ENCODE measurements around the gene MYL4. TPM values are rescaled to one million over a fixed set of nuclear protein-coding genes. Genes with fewer than 3 reads are reported as not detected.

Gene MYL4
- total and polyA plus RNA-seq, 2 donors (not counting 3 experiments of a cell fraction or from before 2014, with no cell fraction given): 2.0 to 2.1 TPM

DNA sequence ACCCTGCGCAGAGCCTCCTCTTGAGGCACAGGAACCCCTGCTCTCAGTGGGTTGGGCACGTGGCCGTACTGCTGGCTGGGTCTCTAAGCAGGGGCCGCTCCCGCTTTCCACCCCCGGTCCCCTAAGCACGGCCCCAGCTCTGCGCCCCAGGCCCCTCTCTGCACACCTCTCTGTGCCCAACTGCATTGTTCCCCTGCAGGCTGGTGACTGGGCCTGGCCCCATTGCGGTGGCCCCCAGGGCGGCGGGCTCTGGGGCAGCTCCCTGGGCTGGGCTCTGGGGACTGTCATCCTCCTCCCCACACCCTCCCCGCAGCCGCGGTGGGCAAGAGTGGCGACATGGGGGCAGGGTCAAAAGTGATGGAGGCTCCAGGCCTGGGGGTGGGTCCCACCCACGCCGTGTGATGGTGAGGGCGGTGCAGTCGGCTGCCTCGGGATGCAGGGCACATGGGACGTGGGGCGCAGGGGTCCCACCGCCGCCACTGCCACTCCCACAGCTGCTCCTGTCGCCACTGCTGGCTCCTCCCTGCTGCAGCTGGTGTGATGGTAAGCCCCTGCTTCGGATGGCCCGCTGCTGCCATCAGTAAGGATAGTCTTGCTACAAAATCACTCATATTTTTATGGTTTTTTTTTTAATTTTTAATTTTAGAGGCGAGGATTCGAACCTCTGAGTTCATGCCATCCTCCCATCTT is 29.3 kb downstream of the MYL4 start:
- POLR2A ChIA-PET: no interaction called here
- no TSS peak for BruUV-seq (replicated peaks)
- no peak overlapping the region for H3K4me3 ChIP-seq (replicated peaks in 1 of 3; ENCODE audit: insufficient read depth in 1 of 3, low read depth in 1 of 3, low read length in 3 of 3)
- H3K27me3 ChIP-seq (ENCODE audit: control insufficient read depth in 2 of 2, insufficient read depth in 2 of 2, low read length in 2 of 2): no peaks in the 10 kb centered on the region
- intact Hi-C loops (cut with micrococcal nuclease) (no loop called here), dilution Hi-C loops (cut with MboI; ENCODE audit: extremely low pct_ligation_motif_present, low sequenced_read_pairs) (no loop called here)
- DNase-seq (ENCODE audit: low read depth, low spot score) (no peak), FAIRE-seq (no peak)
- no peaks in the 10 kb centered on the region for H4K20me1 ChIP-seq (replicated peaks; ENCODE audit: control insufficient read depth, extremely low read depth, insufficient read depth, low read length)
- H3K27ac ChIP-seq (ENCODE audit: insufficient read depth, low read depth, low read length): peak overlapping the region; percentile 100
- peaks cover 24% of the 10 kb centered on the region for H3K4me1 ChIP-seq (ENCODE audit: control insufficient read depth, extremely low read depth, insufficient read depth, low read length)
- H3K9me1 ChIP-seq (replicated peaks; ENCODE audit: control insufficient read depth, extremely low read depth, insufficient read depth, low read length): no peaks in the 10 kb centered on the region
- H3K9ac ChIP-seq (replicated peaks; ENCODE audit: extremely low read depth, insufficient read depth, low read length): no peak overlapping the region
- H2AFZ ChIP-seq (ENCODE audit: low read depth, low read length): no peak overlapping the region
- no peaks in the 10 kb centered on the region for H3K36me3 ChIP-seq (ENCODE audit: control insufficient read depth in 2 of 2, extremely low read depth in 1 of 2, insufficient read depth in 2 of 2, low read length in 2 of 2)
- TF ChIP-seq EZH2 (IDR thresholded peaks at IDR 0.05; ENCODE audit: borderline replicate concordance, low read depth, low read length, severe bottlenecking) (no peak), MYC (IDR thresholded peaks at IDR 0.05; ENCODE audit: low read depth, low read length) (no peak), FOS (IDR thresholded peaks at IDR 0.05; ENCODE audit: borderline replicate concordance, insufficient read depth, low read length) (no peak)
- H3K79me2 ChIP-seq (ENCODE audit: control insufficient read depth, insufficient read depth, low read length): no peaks in the 10 kb centered on the region
- no peaks in the 10 kb centered on the region for H3K9me3 ChIP-seq (replicated peaks; ENCODE audit: control insufficient read depth, insufficient read depth, low read length)
- no peak overlapping the region for H3K4me2 ChIP-seq (ENCODE audit: insufficient read depth, low read length)
- CTCF ChIA-PET: interaction anchor here (3.5 kb wide), 1 partner anchor 77 kb away, joined by 53 read pairs; no protein-coding TSS in a partner anchor

DNA sequence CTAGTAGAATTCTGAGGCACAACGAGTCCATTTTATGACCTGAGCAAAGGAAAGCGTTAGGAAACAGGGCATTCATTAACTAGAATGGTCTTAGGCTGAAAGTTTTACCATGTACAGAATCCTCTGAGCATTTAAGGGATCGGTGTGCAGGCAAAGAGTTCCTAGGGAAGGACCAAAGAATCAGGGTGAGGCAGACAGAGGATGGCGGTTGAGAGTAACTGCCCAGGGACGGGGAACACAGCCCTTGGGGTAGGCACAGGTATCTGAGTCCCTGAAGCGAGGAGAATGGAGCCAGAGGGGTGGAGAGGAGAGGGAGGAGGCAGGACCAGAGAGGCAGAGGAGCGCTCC is 30.4 kb downstream of the MYL4 start:
- FAIRE-seq (peak; percentile 31), DNase-seq (ENCODE audit: low read depth, low spot score) (no peak)
- H3K4me2 ChIP-seq (ENCODE audit: insufficient read depth, low read length): peak overlapping the region; percentile 67
- H3K36me3 ChIP-seq (ENCODE audit: control insufficient read depth in 2 of 2, extremely low read depth in 1 of 2, insufficient read depth in 2 of 2, low read length in 2 of 2): no peaks in the 10 kb centered on the region
- H2AFZ ChIP-seq (ENCODE audit: low read depth, low read length): peak overlapping the region; percentile 79
- dilution Hi-C loops (cut with MboI; ENCODE audit: extremely low pct_ligation_motif_present, low sequenced_read_pairs) (no loop called here), intact Hi-C loops (cut with micrococcal nuclease) (no loop called here)
- peak overlapping the region; percentile 91 for H3K9ac ChIP-seq (replicated peaks; ENCODE audit: extremely low read depth, insufficient read depth, low read length)
- CTCF ChIA-PET: interaction anchor here (0.6 to 3.5 kb wide), 10 partner anchors 9 to 377 kb away, joined by 3 to 53 read pairs (median 4); no protein-coding TSS in a partner anchor
- BruUV-seq (replicated peaks): TSS peak; percentile 94
- H4K20me1 ChIP-seq (replicated peaks; ENCODE audit: control insufficient read depth, extremely low read depth, insufficient read depth, low read length): no peaks in the 10 kb centered on the region
- H3K79me2 ChIP-seq (ENCODE audit: control insufficient read depth, insufficient read depth, low read length): no peaks in the 10 kb centered on the region
- TF ChIP-seq POLR2A (IDR thresholded peaks at IDR 0.05; ENCODE audit: low read depth, low read length): no peak
- no peak for TF ChIP-seq FOS (IDR thresholded peaks at IDR 0.05; ENCODE audit: borderline replicate concordance, insufficient read depth, low read length)
- TF ChIP-seq, protein P1, sequence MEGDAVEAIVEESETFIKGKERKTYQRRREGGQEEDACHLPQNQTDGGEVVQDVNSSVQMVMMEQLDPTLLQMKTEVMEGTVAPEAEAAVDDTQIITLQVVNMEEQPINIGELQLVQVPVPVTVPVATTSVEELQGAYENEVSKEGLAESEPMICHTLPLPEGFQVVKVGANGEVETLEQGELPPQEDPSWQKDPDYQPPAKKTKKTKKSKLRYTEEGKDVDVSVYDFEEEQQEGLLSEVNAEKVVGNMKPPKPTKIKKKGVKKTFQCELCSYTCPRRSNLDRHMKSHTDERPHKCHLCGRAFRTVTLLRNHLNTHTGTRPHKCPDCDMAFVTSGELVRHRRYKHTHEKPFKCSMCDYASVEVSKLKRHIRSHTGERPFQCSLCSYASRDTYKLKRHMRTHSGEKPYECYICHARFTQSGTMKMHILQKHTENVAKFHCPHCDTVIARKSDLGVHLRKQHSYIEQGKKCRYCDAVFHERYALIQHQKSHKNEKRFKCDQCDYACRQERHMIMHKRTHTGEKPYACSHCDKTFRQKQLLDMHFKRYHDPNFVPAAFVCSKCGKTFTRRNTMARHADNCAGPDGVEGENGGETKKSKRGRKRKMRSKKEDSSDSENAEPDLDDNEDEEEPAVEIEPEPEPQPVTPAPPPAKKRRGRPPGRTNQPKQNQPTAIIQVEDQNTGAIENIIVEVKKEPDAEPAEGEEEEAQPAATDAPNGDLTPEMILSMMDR (IDR thresholded peaks at IDR 0.05; ENCODE audit: extremely low read depth in 1 of 2, insufficient read depth in 1 of 2, low read depth in 1 of 2, low read length in 2 of 2): no peak
- TF ChIP-seq, protein P2, sequence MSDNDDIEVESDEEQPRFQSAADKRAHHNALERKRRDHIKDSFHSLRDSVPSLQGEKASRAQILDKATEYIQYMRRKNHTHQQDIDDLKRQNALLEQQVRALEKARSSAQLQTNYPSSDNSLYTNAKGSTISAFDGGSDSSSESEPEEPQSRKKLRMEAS (IDR thresholded peaks at IDR 0.05; ENCODE audit: insufficient read depth, insufficient read length): no peak
- no peak for TF ChIP-seq EZH2 (IDR thresholded peaks at IDR 0.05; ENCODE audit: borderline replicate concordance, low read depth, low read length, severe bottlenecking)
- TF ChIP-seq POLR2AphosphoS5 (IDR thresholded peaks at IDR 0.05; ENCODE audit: insufficient read depth, low read depth, low read length): no peak
- POLR2A ChIA-PET: interaction anchor here (0.7 to 1.5 kb wide), 4 partner anchors 18 to 76 kb away, joined by 5 to 8 read pairs (median 6); no protein-coding TSS in a partner anchor
- peaks cover 24% of the 10 kb centered on the region for H3K4me1 ChIP-seq (ENCODE audit: control insufficient read depth, extremely low read depth, insufficient read depth, low read length)
- peak overlapping the region; percentile 100 for H3K27ac ChIP-seq (ENCODE audit: insufficient read depth, low read depth, low read length)
- H3K9me3 ChIP-seq (replicated peaks; ENCODE audit: control insufficient read depth, insufficient read depth, low read length): no peaks in the 10 kb centered on the region
- H3K9me1 ChIP-seq (replicated peaks; ENCODE audit: control insufficient read depth, extremely low read depth, insufficient read depth, low read length): no peaks in the 10 kb centered on the region
- H3K4me3 ChIP-seq (replicated peaks in 1 of 3; ENCODE audit: insufficient read depth in 1 of 3, low read depth in 1 of 3, low read length in 3 of 3): no peak overlapping the region
- H3K27me3 ChIP-seq (ENCODE audit: control insufficient read depth in 2 of 2, insufficient read depth in 2 of 2, low read length in 2 of 2): no peaks in the 10 kb centered on the region

All from endothelial cell of umbilical vein (primary cell).